ENCODE measurements around the gene SF3B4.
A peak's percentile ranks its signal among the peaks of the same experiment; 100 is the strongest.
"Not testable (repeated sequence)": the region's sequence is repeated elsewhere in the genome, so short reads cannot be mapped to it uniquely, and the experiment has no call there.

SF3B4 gene

DNA sequence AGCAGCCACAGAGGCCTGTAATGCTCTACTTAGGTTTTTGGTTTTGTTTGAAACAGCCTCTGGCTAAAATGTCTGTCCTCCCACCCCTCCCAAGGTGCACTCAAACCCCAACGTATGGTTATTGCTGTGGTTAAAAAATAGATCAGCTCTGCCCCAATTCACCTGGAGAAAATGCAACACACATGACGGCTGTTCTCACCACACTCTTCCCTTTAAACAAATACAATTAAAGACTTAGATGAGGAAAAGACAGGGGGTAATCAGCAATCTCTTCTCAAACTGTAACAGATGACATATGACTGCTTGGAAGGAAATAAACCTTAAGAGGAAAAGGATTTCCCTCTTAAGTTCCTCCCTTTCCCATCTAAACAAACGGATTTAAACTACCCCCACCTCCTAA, 15.3 kb upstream of the SF3B4 start:
- TF ChIP-seq ELF4 (IDR thresholded peaks at IDR 0.05) = no peak
- no peak for TF ChIP-seq ZNF384 (IDR thresholded peaks at IDR 0.05)
- TF ChIP-seq SP1 (IDR thresholded peaks at IDR 0.05) = no peak
- TF ChIP-seq FOXK2 (IDR thresholded peaks at IDR 0.05) = no peak
- no peak for TF ChIP-seq LEF1 (IDR thresholded peaks at IDR 0.05; ENCODE audit: borderline replicate concordance)
- TF ChIP-seq BHLHE40 (IDR thresholded peaks at IDR 0.05; ENCODE audit: borderline replicate concordance) = no peak
- no peak for TF ChIP-seq SUZ12 (IDR thresholded peaks at IDR 0.05)
- no peak for TF ChIP-seq HDGF (IDR thresholded peaks at IDR 0.05; ENCODE audit: borderline replicate concordance)
- TF ChIP-seq TARDBP (IDR thresholded peaks at IDR 0.05) = no peak
- TF ChIP-seq, protein P1, sequence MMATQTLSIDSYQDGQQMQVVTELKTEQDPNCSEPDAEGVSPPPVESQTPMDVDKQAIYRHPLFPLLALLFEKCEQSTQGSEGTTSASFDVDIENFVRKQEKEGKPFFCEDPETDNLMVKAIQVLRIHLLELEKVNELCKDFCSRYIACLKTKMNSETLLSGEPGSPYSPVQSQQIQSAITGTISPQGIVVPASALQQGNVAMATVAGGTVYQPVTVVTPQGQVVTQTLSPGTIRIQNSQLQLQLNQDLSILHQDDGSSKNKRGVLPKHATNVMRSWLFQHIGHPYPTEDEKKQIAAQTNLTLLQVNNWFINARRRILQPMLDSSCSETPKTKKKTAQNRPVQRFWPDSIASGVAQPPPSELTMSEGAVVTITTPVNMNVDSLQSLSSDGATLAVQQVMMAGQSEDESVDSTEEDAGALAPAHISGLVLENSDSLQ (IDR thresholded peaks at IDR 0.05) = no peak
- TF ChIP-seq FOXA1 (IDR thresholded peaks at IDR 0.05) = no peak
- TF ChIP-seq L3MBTL2 (conservative IDR thresholded peaks at IDR 0.05) = no peak
- no peak for TF ChIP-seq CTBP1 (IDR thresholded peaks at IDR 0.05; ENCODE audit: borderline replicate concordance)
- TF ChIP-seq NFRKB (IDR thresholded peaks at IDR 0.05) = no peak
- TF ChIP-seq ARNT (IDR thresholded peaks at IDR 0.05) = no peak
- TF ChIP-seq FOXM1 (IDR thresholded peaks at IDR 0.05; ENCODE audit: borderline replicate concordance) = no peak
- CTCF ChIA-PET = interaction anchor here (0.8 to 1.5 kb wide), 4 partner anchors 19 to 125 kb away, joined by 3 to 7 read pairs (median 4); partner anchors contain the start of gene VPS45
- no peak for DNase-seq (ENCODE audit: extremely low spot score)
- POLR2A ChIA-PET = interaction anchor here (0.8 to 1.4 kb wide), 6 partner anchors 13 to 125 kb away, joined by 3 to 37 read pairs (median 4); partner anchors contain the start of gene VPS45

- DNase-seq (ENCODE audit: extremely low spot score) = peak; percentile 69
- TF ChIP-seq FOXA1 (IDR thresholded peaks at IDR 0.05) (no peak), BHLHE40 (IDR thresholded peaks at IDR 0.05; ENCODE audit: borderline replicate concordance) (no peak), CTBP1 (IDR thresholded peaks at IDR 0.05; ENCODE audit: borderline replicate concordance) (no peak), L3MBTL2 (conservative IDR thresholded peaks at IDR 0.05) (no peak), FOXK2 (IDR thresholded peaks at IDR 0.05) (no peak), FOXM1 (IDR thresholded peaks at IDR 0.05; ENCODE audit: borderline replicate concordance) (no peak), ARNT (IDR thresholded peaks at IDR 0.05) (no peak), SUZ12 (IDR thresholded peaks at IDR 0.05) (no peak), NFRKB (IDR thresholded peaks at IDR 0.05) (no peak), SP1 (IDR thresholded peaks at IDR 0.05) (no peak), HDGF (IDR thresholded peaks at IDR 0.05; ENCODE audit: borderline replicate concordance) (no peak), TARDBP (IDR thresholded peaks at IDR 0.05) (no peak), LEF1 (IDR thresholded peaks at IDR 0.05; ENCODE audit: borderline replicate concordance) (no peak), ZNF384 (IDR thresholded peaks at IDR 0.05) (no peak), ELF4 (IDR thresholded peaks at IDR 0.05) (no peak)
- TF ChIP-seq, protein P1 (IDR thresholded peaks at IDR 0.05) = no peak
- ChIA-PET CTCF (interaction anchor here (0.6 to 1.0 kb wide), 4 partner anchors 20 to 95 kb away, joined by 3 to 7 read pairs (median 4); a partner anchor contains a TSS), POLR2A (interaction anchor here (0.8 to 1.4 kb wide), 6 partner anchors 13 to 125 kb away, joined by 3 to 37 read pairs (median 4); partner anchors contain the start of gene VPS45)
Observed at GRCh38 chr1:149942207-149942606, 14.6 kb upstream of the SF3B4 start.

DNA sequence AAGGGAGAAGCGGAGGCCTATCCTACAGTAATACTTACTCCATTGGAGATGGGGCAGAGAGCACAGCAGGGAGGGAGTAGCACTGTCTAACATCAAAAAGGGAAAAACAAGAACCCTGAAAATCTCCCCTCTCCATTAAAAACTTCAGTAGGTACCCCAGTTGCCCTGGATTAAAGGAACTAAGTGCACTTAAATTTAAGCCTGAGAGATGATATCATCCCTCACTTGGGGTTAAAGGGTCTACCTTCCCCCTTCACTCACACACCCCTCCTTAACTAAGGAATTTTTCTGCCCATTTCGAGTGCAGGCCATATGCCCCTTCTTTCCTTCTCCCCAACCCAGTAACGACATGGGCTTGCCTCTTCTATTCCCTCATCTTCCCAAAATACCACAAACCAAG, 12.8 kb upstream of the SF3B4 start:
- ChIA-PET CTCF (interaction anchor here (0.5 to 1.1 kb wide), 3 partner anchors 22 to 226 kb away, joined by 3 to 6 read pairs (median 3); no protein-coding TSS in a partner anchor), POLR2A (interaction anchor here (2.2 to 11.1 kb wide), 2 partner anchors 11 to 53 kb away, joined by 22 to 133 read pairs; a partner anchor contains a TSS)
- TF ChIP-seq, protein P1 (IDR thresholded peaks at IDR 0.05) = no peak
- no peak for DNase-seq (ENCODE audit: extremely low spot score)

DNA sequence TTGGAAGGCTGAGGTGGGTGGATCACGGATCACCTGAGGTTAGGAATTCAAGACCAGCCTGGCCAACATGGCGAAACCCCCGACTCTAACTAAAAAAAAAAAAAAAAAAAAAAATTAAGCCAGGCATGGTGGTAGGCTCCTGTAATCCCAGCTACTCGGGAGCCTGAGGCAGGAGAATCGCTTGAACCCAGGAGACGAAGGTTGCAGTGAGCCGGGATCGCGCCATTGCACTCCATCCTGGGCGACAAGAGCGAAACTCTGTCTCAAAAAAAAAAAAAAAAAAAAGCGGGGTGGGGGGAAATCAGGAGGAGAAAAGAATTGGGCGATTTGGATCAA, 11.0 kb upstream of the SF3B4 start:
- CTCF ChIA-PET = interaction anchor here (0.9 kb wide), 1 partner anchor 227 kb away, joined by 4 read pairs; no protein-coding TSS in a partner anchor
- POLR2A ChIA-PET = interaction anchor here (0.9 to 11.1 kb wide), 5 partner anchors 10 to 72 kb away, joined by 3 to 133 read pairs (median 8); partner anchors contain the start of gene OTUD7B

DNA sequence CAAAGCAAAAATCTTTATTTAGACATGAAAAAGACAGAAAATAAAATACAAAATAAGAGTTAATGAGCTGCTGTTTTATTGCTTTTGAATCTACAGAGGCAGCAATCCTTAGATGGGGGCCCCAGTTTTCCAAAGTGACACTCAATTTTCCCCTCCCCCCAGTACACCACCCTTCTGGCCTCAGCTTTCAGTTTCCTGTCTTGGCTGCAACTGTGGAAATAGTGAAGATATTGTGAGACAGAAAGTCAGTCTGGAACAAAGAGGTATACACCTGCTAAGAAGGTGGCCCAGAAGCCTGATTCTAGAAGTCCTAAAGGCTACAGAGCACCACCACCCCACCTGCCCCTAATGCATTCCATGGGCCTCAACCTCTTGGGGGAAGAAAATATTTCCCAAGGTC, 10.2 kb upstream of the SF3B4 start:
- CTCF ChIA-PET = no interaction called here
- TF ChIP-seq FOXM1 (IDR thresholded peaks at IDR 0.05; ENCODE audit: borderline replicate concordance) (no peak), L3MBTL2 (conservative IDR thresholded peaks at IDR 0.05) (no peak), ZNF384 (IDR thresholded peaks at IDR 0.05) (no peak)
- no peak for DNase-seq (ENCODE audit: extremely low spot score)
- POLR2A ChIA-PET = interaction anchor here (0.8 to 11.1 kb wide), 2 partner anchors 10 to 51 kb away, joined by 6 to 133 read pairs; a partner anchor contains a TSS

More for the DNA sequence above, 11.0 kb upstream of the SF3B4 start:
- not testable (repeated sequence) for DNase-seq (ENCODE audit: extremely low spot score)

DNA sequence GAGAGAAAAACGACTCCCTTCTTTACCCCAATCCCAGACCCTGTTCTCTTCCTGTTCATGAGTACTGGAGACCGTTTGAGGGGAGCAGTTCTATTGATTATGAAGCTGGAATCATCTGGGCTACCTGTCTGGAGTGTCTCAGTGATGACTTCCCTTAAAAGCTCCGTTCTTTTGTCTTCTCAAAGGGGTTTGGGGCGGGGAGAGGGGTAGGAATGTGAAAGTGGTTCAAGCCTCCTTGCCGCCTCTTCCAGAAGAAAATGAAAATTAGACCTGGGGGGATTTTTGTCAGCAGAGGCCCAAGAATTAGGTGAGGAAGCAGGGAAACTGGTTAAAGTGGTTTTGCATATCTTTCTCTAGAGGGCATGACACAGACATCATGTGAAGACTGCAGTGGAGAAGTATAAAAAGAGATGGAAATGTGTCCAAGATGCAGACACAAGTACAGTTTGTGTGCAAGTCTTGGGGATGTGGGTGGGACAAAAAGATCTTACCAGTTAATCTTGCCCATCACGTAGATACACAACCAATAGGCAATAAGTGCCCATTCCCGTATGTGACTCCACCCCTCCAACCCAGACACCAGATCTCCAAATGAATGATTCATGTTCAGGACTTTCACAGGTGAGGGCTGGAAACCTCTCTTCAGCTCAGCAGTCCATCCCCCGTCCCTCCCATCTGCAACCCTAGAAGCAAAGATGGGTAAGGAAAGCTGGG, 9.5 kb upstream of the SF3B4 start:
- ChIA-PET POLR2A (interaction anchor here (0.7 to 11.1 kb wide), 3 partner anchors 9 to 50 kb away, joined by 3 to 133 read pairs (median 8); a partner anchor contains a TSS), CTCF (no interaction called here)
- no peak for DNase-seq (ENCODE audit: extremely low spot score)
- TF ChIP-seq, protein P1 (IDR thresholded peaks at IDR 0.05) = 0 out of 2 replicates have a peak, but pooled peaks have one; percentile 29
- no peak for TF ChIP-seq CTBP1 (IDR thresholded peaks at IDR 0.05; ENCODE audit: borderline replicate concordance)

All from HEK293T (cell line).